AML-193 (cell line): ENCODE measurements around the gene ASAP3.

ENCODE experiments used
- DNase-seq, 2 experiments: peaks; one replicate each; lab custom pipeline; 2025; lab: John Stamatoyannopoulos, UW

The ASAP3 gene

GRCh38 chr1:23422941-23423340 is 61.0 kb downstream of the ASAP3 start:
- no peak for DNase-seq

- no peak for DNase-seq
Observed at GRCh38 chr1:23422241-23422877, 61.6 kb downstream of the ASAP3 start.

DNA sequence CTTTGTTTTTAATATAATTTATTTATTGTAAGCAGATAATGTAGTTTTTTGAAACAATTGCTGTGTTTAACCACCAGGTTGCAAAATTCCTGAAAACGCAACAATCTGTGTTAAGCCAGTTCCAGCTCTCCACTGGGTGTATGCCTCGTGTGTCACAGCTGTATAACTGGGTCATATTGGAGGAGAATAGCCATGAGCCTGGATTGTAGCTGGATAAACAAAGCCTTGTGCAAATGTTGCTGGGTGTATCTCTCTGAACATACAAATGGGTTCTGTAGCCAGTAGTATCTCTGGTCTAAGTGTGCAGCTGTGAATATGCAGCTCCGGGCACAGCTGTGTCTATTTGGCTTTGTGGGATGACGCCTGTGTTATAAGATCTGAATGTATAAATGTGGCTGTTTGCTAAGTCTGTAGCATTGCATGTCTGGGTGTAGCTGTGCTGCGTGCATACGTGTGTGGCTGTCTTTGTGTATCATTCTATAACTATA is 62.2 kb downstream of the ASAP3 start:
- no peak for DNase-seq

DNA sequence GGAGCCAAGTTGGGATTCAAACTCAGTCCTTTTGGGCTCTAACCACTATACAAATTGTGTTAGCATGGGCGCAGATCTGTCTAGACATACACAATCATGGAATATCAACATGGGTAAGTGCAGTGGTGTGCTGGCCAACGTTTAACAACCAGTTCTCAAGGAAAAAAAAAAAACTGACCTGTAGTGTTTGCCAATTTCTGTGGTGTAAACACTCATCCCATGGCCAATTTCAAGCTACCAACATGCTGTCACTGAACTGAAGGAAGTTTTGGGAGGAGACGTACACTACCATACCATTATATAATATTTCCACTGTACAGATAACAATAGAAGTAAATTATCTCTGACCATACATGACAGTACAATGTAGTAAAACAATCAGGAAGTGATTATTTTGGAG is 62.6 kb downstream of the ASAP3 start:
- no peak for DNase-seq

- no peak for DNase-seq
Observed at GRCh38 chr1:23420778-23421177, 63.2 kb downstream of the ASAP3 start.

GRCh38 chr1:23419180-23419579 is 64.8 kb downstream of the ASAP3 start:
- DNase-seq = no peak

- DNase-seq = no peak
Observed at GRCh38 chr1:23417570-23417969, 66.4 kb downstream of the ASAP3 start.

GRCh38 chr1:23416964-23417363 is 67.0 kb downstream of the ASAP3 start:
- DNase-seq = no peak

GRCh38 chr1:23408797-23409290 is 75.1 kb downstream of the ASAP3 start:
- DNase-seq = no peak

DNA sequence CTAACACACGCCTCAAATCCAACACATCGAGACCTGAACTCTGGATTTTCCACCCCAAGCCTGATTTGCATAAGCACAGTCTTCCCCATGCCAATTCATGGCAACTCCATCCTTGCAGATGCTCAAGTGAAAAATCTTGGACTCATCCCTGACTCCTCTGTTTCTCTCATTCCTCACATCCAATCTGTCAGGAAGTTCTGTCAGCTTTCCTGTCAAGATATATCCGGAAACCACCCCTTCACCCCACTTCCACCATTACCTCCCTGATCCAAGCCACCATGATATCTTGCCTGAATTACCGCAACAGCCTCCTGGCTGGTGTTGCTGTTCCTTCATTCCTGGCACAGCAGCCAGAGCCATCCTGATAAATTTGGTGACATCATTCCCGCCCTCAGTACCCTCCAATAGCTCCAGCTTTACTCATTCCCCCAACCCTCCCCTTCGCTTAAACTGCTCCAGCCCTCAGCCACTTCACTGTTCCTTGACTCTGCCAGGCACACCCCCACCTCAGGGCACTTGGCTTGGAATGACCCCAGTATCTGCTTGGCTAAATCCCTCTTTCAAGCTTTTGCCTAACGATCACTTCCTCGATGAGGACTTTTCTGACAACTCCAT is 76.9 kb downstream of the ASAP3 start:
- no peak for DNase-seq

- no peak for DNase-seq
Observed at GRCh38 chr1:23405946-23406345, 78.0 kb downstream of the ASAP3 start.

GRCh38 chr1:23403735-23404486 is 80.1 kb downstream of the ASAP3 start:
- peak; percentile 83 to 86 for DNase-seq

- no peak for DNase-seq
Observed at GRCh38 chr1:23403355-23403734, 80.6 kb downstream of the ASAP3 start.

DNA sequence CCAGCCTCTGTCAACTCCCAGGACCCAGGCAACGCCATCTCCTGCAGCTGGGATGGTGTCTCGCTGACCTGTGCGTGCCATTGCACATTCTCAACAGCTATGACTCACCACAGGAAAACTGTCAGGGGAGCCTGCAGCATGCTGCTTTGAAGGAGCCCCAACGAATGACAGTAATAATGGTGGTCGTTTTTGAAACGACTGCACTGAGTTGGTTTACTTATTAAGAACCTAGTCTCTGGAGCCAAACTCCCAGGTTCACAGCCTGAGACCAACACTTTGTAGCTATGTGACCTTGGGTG is 81.0 kb downstream of the ASAP3 start:
- DNase-seq = no peak

DNA sequence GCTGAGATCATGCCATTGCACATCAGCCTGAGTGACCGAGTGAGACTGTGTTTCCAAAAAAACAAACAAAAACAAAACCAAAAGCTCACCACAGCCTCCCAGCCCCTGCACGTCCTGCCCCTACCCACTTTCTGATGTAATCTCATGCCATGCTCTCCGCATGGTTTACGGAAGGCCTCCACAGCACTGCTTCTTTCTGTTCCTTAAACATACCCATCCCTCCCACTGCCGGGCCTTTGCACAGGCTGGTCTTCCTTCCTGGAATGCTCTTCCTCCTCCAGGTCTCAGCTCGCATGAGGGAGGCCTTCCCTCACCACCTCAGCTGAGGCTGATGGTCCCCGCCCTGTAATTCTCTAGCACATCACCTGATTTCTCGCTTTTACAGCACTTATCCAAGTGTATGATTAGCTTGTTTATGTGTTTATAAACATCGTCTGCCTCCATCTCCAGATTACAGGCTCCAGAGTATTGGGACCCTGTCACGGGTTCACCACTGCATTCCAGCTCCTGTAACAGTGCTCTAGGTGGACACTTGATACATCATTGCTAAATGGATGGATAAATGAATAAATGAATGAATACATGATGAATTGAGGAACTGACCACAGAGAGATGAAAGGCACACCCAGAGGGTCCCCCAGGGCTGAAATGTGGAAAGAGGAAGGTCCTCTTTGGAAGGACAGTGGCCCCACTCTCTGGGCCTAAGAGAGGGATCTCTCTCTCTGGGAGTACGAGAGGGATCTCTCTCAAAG is 81.5 kb downstream of the ASAP3 start:
- no peak for DNase-seq

DNA sequence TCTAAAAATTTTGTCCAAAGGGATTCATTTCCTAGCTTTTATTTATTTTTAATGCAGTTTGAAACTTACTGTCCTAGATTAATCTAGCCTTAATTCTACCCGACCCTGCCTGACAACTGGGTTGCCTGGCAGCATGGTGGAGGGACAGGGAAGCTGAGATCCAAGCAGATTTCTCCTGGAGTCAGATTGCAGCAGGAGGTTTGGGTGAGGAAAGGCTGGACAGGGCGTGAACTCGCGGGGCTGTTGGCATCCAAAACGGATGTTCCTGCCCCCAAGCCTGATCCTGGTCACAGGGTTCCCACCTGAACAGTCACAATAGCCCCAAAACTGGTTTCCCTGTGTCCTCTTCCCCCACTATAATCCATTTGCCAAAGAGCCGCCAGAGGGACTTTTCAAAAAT is 82.7 kb downstream of the ASAP3 start:
- no peak for DNase-seq

DNA sequence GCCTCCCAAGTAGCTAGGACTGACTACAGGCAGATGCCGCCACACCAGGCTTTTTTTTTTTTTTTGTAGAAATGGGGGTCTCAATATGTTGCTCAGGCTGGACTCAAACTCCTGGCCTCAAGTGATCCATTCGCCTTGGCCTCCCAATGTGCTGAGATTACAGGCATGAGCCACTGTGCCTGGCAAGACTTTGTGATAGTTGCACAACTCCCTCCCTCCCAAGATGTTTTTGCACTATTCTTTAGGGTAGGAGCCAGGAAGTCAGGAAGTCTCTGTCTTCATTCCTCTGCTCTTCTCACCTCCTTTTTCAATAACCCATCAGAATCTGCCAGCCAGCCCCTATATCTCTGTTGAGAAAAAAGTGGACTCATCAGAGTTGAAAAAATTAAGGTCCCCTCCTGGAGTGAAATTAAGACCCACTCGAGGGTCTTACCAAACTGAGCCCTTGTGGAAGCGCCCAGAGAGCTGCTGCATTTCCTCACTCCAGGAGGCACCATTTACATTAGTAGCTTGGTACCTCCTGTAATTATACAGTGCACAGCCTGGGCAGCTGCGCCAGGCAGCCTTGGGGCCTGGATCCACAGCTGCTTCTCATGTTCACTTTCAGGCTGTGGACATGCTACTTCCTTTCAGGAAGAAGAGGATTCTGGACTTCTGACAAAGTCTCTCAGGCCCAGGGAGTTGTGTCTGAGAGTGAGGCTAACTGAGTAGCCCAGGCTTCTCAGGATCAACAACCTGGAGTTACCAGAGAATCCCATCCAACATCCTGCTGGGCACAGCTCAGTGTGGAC is 83.5 kb downstream of the ASAP3 start:
- DNase-seq = peak in 1 of 2 experiments; percentile 3

DNA sequence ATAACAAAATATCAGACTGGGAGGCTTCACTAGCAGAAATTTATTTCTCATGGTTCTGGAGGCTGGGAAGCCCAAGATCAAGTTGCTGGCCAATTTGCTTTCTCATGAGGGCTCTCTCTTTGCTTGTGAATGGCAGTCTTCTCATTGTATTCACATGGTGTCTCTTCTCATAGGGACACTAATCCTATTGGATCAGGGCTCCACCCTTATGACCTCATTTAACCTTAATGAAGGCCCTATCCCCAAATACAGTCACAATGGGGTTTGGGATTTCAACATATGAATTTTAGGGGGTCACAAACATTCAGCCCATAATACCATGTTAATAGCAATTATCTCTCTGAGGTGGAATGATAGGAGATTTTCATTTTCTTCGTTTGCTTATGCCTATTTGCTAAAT is 84.8 kb downstream of the ASAP3 start:
- no peak for DNase-seq

- no peak for DNase-seq
Observed at GRCh38 chr1:23397908-23398307, 86.1 kb downstream of the ASAP3 start.

- no peak for DNase-seq
Observed at GRCh38 chr1:23396380-23396779, 87.6 kb downstream of the ASAP3 start.

DNA sequence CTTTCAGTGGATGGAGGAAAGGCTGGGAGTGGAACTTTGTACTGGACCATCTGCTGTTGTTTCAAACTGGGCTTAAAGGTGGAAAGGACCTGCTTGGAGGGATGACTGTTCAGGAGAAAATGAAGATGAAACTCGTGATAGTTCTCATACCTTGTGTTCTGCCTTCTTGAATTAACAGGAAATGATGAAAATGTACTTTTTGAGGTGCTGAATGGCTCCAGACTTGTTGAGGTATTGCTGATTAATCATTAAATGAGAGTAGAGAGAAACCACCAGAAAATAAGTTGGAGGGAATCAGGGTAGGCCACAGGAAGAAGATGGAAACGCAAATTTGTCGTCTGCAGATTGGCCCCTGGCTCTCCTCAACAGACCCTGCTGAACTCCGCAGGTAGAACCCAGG is 88.1 kb downstream of the ASAP3 start:
- no peak for DNase-seq
